ENCODE measurements around the gene VPS37B. TPM values are rescaled to one million over a fixed set of nuclear protein-coding genes. Genes with fewer than 3 reads are reported as not detected.

The VPS37B gene
- total RNA-seq = 44.8 and 51.1 TPM in 2 replicates

GRCh38 chr12:122895704-122896636, at the start of gene VPS37B:
Gene VPS37B (minus strand): TSS chr12:122896124. CDS start chr12:122896062, 62 bp downstream.

DNA sequence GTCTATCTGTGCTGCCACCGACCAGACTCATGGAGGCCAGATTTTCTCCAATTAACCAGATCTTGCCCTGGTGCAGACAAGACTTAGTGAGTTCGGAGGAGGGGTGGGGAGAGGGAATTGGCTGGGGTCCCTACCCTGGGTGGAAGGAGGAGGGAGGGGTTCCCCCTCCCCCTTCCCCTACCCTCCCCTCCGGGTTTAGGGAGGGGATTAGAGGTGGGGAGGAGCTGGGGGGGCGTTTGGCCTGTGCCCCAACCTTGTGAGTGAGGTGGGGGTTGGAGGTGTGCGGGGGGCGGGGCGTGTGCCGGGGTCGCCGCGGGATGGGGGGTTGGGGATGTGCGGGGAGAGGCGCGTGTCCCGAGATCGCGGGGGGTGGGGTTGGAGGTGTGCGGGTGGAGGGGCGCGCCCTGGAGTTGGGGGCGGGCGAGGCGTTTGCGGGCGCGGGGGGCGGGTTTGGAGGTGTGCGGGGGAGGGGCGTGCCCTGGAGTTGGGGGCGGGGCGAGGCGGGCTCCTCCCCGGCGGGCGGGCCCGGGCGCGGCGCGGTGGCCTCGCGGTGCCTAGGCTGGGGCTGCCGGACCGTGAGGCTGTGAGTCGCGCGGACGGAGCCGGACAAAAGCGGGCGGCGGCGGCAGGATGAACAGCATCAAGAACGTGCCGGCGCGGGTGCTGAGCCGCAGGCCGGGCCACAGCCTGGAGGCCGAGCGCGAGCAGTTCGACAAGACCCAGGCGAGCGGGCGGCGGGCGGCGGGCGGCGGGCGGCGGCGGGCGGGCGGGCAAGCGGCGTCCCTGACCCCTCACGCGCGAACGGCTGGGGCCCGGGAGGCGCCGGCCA, 60.8 kb downstream of the VPS37B start, which contains the start of gene HIP1R:
Gene HIP1R (plus strand): TSS at position 537 of the 829 bp plus-strand sequence. CDS start 94 bp downstream, at position 631.

Other genes with a start within 250 kb of the VPS37B start
- not detected in 2 replicates for gene HCAR2, start 192.8 kb downstream of the VPS37B start, total RNA-seq
- not detected in 2 replicates for gene HCAR3, start 179.3 kb downstream of the VPS37B start, total RNA-seq
- 0.13 and 0.25 TPM in 2 replicates for gene HCAR1, start 165.3 kb downstream of the VPS37B start, total RNA-seq
- gene DENR, start 143.3 kb downstream of the VPS37B start, total RNA-seq = 36.2 and 42.2 TPM in 2 replicates
- gene CCDC62, start 121.6 kb downstream of the VPS37B start, total RNA-seq = 0.39 and 0.60 TPM in 2 replicates
- 77.3 and 78.7 TPM in 2 replicates for gene HIP1R, start 60.7 kb downstream of the VPS37B start, total RNA-seq
- 8.3 and 13.0 TPM in 2 replicates for gene ABCB9, start 70.3 kb upstream of the VPS37B start, total RNA-seq
- 14.6 and 31.4 TPM in 2 replicates for gene OGFOD2, start 79.1 kb upstream of the VPS37B start, total RNA-seq
- gene ARL6IP4, start 84.6 kb upstream of the VPS37B start, total RNA-seq = 249 and 324 TPM in 2 replicates